ENCODE measurements around the gene SSH2.
"Not testable (repeated sequence)": the region's sequence is repeated elsewhere in the genome, so short reads cannot be mapped to it uniquely, and the experiment has no call there.

The SSH2 gene

DNA sequence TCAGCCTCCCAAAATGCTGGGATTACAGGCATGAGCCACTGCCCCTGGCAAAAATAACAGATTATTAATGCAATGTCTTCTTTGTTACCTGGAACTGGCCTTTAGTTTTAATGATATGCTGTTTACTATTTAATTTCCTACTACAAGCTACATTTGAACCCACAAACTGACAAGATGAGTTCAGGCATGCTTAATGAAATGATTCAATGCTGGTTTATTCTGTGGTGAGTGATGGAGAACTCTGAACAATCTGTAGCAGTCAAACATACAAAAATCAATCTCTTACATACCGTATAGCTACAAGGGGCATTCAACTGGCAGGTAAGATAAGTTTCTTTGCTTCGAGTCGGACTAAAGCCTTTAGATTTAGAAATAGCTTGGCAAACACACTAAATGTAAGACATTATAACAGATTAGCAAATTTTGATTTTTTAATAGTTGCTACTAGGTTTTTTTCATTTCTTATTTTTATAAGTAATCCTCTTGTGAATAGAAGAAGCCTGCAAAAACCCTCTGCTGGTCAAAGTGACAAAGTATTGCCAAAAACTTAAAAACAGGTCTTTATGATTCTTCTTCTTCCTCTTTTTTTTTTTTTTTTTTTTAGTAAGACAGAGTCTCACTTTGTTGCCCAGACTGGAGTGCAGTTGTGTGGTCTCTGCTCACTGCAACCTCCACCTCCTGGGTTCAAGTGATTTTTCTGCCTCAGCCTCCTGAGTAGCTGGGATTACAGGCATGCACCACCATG lies 138.5 kb downstream of the SSH2 start:
- no peak overlapping the region for H3K4me3 ChIP-seq (ENCODE audit: low read length)

DNA sequence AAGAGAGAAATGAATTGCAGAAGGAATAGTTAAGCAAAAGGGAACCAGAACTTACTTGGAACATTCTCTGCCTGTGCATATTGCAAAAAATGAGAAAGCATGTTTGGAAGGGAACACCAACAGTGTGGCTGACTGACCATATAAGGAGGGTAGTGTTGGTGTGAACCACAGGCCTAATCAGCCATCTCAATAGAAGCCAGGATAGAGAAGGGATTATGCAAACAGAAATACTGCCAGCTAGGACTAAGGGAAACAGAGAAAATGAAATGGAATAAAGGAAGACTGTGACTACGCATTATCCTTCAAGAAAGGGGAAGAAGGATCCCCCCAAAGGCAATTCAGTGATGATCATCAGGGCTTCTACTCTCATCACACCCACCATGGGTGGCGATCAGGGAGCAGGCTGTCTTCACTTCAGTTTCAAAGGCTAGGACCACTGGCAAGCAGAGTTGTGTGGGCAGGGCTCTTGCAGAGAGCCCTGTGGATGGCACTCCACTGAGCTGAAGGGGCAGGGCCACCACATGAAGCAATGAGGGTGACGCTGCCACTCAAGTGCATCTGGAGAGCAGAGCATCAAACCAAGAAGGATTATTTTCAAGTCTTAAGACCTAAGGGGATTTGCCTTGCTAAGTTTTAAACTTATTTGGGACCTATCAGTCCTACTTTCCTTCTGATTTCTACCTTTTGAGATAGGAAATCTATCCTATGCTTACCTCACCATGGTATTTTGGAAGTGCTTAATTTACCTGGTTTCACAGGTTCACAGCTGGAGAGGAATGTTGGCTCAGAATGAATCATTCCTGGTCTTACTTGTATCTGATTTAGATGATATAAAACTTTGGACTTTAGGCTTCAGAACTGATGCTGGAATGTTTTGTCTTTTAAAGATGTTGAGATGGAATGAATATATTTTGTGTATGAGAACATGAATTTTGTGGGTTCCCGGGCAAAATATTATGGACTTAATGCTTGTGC lies 140.5 kb downstream of the SSH2 start:
- H3K27me3 ChIP-seq (ENCODE audit: low read depth, low read length) = no peaks in the 10 kb centered on the region
- H3K79me2 ChIP-seq (ENCODE audit: low read length) = no peaks in the 10 kb centered on the region
- H3K4me1 ChIP-seq (ENCODE audit: low read length) = no peaks in the 10 kb centered on the region
- TF ChIP-seq, protein P1, sequence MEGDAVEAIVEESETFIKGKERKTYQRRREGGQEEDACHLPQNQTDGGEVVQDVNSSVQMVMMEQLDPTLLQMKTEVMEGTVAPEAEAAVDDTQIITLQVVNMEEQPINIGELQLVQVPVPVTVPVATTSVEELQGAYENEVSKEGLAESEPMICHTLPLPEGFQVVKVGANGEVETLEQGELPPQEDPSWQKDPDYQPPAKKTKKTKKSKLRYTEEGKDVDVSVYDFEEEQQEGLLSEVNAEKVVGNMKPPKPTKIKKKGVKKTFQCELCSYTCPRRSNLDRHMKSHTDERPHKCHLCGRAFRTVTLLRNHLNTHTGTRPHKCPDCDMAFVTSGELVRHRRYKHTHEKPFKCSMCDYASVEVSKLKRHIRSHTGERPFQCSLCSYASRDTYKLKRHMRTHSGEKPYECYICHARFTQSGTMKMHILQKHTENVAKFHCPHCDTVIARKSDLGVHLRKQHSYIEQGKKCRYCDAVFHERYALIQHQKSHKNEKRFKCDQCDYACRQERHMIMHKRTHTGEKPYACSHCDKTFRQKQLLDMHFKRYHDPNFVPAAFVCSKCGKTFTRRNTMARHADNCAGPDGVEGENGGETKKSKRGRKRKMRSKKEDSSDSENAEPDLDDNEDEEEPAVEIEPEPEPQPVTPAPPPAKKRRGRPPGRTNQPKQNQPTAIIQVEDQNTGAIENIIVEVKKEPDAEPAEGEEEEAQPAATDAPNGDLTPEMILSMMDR (IDR thresholded peaks at IDR 0.05; ENCODE audit: low read depth, low read length) = no peak
- no peak for TF ChIP-seq EZH2phosphoT487 (IDR thresholded peaks at IDR 0.05; ENCODE audit: low read depth)
- H3K9me3 ChIP-seq (ENCODE audit: insufficient read depth, low read length) = no peaks in the 10 kb centered on the region
- no peak overlapping the region for H3K4me3 ChIP-seq (ENCODE audit: low read length)
- no peaks in the 10 kb centered on the region for H3K36me3 ChIP-seq (replicated peaks; ENCODE audit: low read depth, low read length)
- H4K20me1 ChIP-seq (ENCODE audit: insufficient read depth, low read length) = no peaks in the 10 kb centered on the region
- no peak overlapping the region for H3K9ac ChIP-seq (ENCODE audit: low read length)
- H3K4me2 ChIP-seq (ENCODE audit: low read length) = no peak overlapping the region
- no peak overlapping the region for H2AFZ ChIP-seq (ENCODE audit: low read depth, low read length)
- H3K27ac ChIP-seq (ENCODE audit: low read length) = no peak overlapping the region

More for the DNA sequence above, 138.5 kb downstream of the SSH2 start:
- Histone ChIP-seq H3K4me2 (ENCODE audit: low read length) (no peak overlapping the region), H3K36me3 (replicated peaks; ENCODE audit: low read depth, low read length) (no peaks in the 10 kb centered on the region), H3K27me3 (ENCODE audit: low read depth, low read length) (no peaks in the 10 kb centered on the region), H3K27ac (ENCODE audit: low read length) (no peak overlapping the region), H3K4me1 (ENCODE audit: low read length) (no peaks in the 10 kb centered on the region), H2AFZ (ENCODE audit: low read depth, low read length) (no peak overlapping the region), H3K79me2 (ENCODE audit: low read length) (no peaks in the 10 kb centered on the region), H4K20me1 (ENCODE audit: insufficient read depth, low read length) (no peaks in the 10 kb centered on the region), H3K9me3 (ENCODE audit: insufficient read depth, low read length) (no peaks in the 10 kb centered on the region), H3K9ac (ENCODE audit: low read length) (no peak overlapping the region)
- TF ChIP-seq, protein P1 (IDR thresholded peaks at IDR 0.05; ENCODE audit: low read depth, low read length) = peak; percentile 9; the same call in 1 of the 2 replicates
- no peak for TF ChIP-seq EZH2phosphoT487 (IDR thresholded peaks at IDR 0.05; ENCODE audit: low read depth)

DNA sequence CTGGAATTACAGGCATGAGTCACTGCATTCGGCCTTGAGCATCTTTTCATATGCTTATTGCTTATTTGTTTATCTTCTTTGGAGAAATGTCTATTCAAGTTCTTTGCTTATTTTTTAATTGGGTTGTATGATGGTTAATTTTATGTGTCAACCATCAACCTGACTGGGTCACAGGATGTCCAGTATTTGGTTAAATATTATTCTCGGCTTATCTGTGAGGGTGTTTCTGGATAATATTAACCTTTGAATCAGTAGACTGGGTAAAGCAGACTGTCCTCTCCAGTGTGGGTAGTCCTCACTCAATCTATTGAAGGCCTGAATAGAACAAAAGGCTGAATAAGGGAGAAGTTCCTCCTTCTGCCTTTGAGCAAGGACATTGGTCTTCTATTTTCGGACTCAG lies 142.0 kb downstream of the SSH2 start:
- Histone ChIP-seq H3K27ac (ENCODE audit: low read length) (no peak overlapping the region), H3K27me3 (ENCODE audit: low read depth, low read length) (no peaks in the 10 kb centered on the region), H3K36me3 (replicated peaks; ENCODE audit: low read depth, low read length) (no peaks in the 10 kb centered on the region), H3K4me3 (ENCODE audit: low read length) (no peak overlapping the region), H2AFZ (ENCODE audit: low read depth, low read length) (no peak overlapping the region), H3K4me2 (ENCODE audit: low read length) (no peak overlapping the region), H3K9me3 (ENCODE audit: insufficient read depth, low read length) (no peaks in the 10 kb centered on the region), H4K20me1 (ENCODE audit: insufficient read depth, low read length) (no peaks in the 10 kb centered on the region), H3K9ac (ENCODE audit: low read length) (no peak overlapping the region), H3K4me1 (ENCODE audit: low read length) (no peaks in the 10 kb centered on the region), H3K79me2 (ENCODE audit: low read length) (no peaks in the 10 kb centered on the region)
- TF ChIP-seq EZH2phosphoT487 (IDR thresholded peaks at IDR 0.05; ENCODE audit: low read depth) = no peak

DNA sequence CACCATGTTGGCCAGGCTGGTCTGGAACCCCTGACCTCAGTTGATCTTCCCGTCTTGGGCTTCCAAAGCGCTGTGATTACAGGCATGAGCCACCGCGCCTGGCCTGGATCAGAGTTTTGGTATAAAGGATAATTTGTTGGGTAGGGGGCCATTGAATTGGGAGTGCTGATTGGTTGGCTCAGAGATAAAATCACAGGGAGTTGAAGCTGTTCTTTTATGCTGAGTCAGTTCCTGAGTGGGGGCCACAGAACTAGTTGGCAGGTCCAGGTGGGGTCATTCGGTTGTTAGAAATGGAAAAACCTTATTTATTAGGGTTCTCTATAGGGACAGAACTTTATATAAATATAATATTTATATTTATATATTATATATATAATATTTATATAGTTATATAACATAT lies 147.1 kb downstream of the SSH2 start:
- peaks cover 4% of the 10 kb centered on the region for H3K4me1 ChIP-seq (ENCODE audit: low read length)
- TF ChIP-seq, protein P1 (IDR thresholded peaks at IDR 0.05; ENCODE audit: low read depth, low read length) = no peak
- no peak for TF ChIP-seq EZH2phosphoT487 (IDR thresholded peaks at IDR 0.05; ENCODE audit: low read depth)
- no peak overlapping the region for H3K4me3 ChIP-seq (ENCODE audit: low read length)
- H3K36me3 ChIP-seq (replicated peaks; ENCODE audit: low read depth, low read length) = no peaks in the 10 kb centered on the region
- H3K27ac ChIP-seq (ENCODE audit: low read length) = no peak overlapping the region
- H4K20me1 ChIP-seq (ENCODE audit: insufficient read depth, low read length) = no peaks in the 10 kb centered on the region
- no peaks in the 10 kb centered on the region for H3K27me3 ChIP-seq (ENCODE audit: low read depth, low read length)
- H3K9me3 ChIP-seq (ENCODE audit: insufficient read depth, low read length) = no peaks in the 10 kb centered on the region
- no peaks in the 10 kb centered on the region for H3K79me2 ChIP-seq (ENCODE audit: low read length)
- no peak overlapping the region for H3K9ac ChIP-seq (ENCODE audit: low read length)
- no peak overlapping the region for H2AFZ ChIP-seq (ENCODE audit: low read depth, low read length)
- H3K4me2 ChIP-seq (ENCODE audit: low read length) = no peak overlapping the region

DNA sequence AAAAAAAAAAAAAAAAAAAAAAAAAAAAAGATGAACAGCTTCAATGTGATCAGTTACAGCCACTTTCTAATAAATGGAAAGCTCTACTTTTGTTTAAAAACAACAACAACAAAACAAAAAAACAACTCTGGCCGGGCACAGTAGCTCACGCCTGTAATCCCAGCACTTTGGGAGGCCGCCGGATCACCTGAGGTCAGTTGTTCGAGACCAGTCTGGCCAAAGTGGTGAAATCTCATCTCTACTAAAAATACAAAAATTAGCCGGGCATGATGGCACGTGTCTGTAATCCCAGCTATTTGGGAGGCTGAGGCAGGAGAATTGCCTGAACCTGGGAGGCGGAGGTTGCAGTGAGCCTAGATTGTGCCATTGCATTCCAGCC lies 150.2 kb downstream of the SSH2 start:
- not testable (repeated sequence) for H3K36me3 ChIP-seq (replicated peaks; ENCODE audit: low read depth, low read length); H3K27ac ChIP-seq (ENCODE audit: low read length); H3K9ac ChIP-seq (ENCODE audit: low read length); H3K79me2 ChIP-seq (ENCODE audit: low read length); H4K20me1 ChIP-seq (ENCODE audit: insufficient read depth, low read length); H3K27me3 ChIP-seq (ENCODE audit: low read depth, low read length); H3K4me3 ChIP-seq (ENCODE audit: low read length); H3K4me1 ChIP-seq (ENCODE audit: low read length); H3K9me3 ChIP-seq (ENCODE audit: insufficient read depth, low read length); H3K4me2 ChIP-seq (ENCODE audit: low read length); H2AFZ ChIP-seq (ENCODE audit: low read depth, low read length)

Data from OCI-LY3 (cell line).